GM23248 (cell line): ENCODE results near the gene SCAMP4. TPM values are rescaled to one million over a fixed set of nuclear protein-coding genes. Genes with fewer than 3 reads are reported as not detected.
"Not testable (repeated sequence)": the region's sequence is repeated elsewhere in the genome, so short reads cannot be mapped to it uniquely, and the experiment has no call there.

Experiments
- DNase-seq: peaks from one replicate; pipeline ENCODE4 v3.0.0-alpha.2; 2015
- H2AFZ ChIP-seq: fragments of 200-600 bp; sonication (generic); 2 replicates; pipeline ENCODE4 v1.6.1; 2016; ENCODE audit warnings: antibody characterized with exemption
- H3F3A ChIP-seq: fragments of 200-600 bp; sonication (generic); 2 replicates; pipeline ENCODE4 v1.6.1; 2016; ENCODE audit warnings: mild to moderate bottlenecking, antibody characterized with exemption, mixed run types; ENCODE audit not compliant: insufficient read depth
- H3K27ac ChIP-seq: fragments of 200-600 bp; sonication (generic); 2 replicates; pipeline ENCODE4 v1.5.1; 2016; ENCODE audit warnings: mild to moderate bottlenecking
- H3K27me3 ChIP-seq: fragments of 200-600 bp; sonication (generic); replicated peaks from 2 replicates; pipeline ENCODE4 v1.6.1; 2016; ENCODE audit warnings: mild to moderate bottlenecking; ENCODE audit not compliant: insufficient read depth
- H3K36me3 ChIP-seq: fragments of 200-600 bp; sonication (generic); 2 replicates; pipeline ENCODE4 v1.6.1; 2016; ENCODE audit warnings: low read depth, mild to moderate bottlenecking
- H3K4me1 ChIP-seq: fragments of 200-600 bp; sonication (generic); 2 replicates; pipeline ENCODE4 v1.6.1; 2016; ENCODE audit warnings: mild to moderate bottlenecking; ENCODE audit not compliant: insufficient read depth
- H3K4me2 ChIP-seq: fragments of 200-600 bp; sonication (generic); one replicate; pipeline ENCODE4 v1.6.1; 2016; ENCODE audit warnings: mild to moderate bottlenecking; ENCODE audit not compliant: unreplicated experiment
- H3K4me3 ChIP-seq: fragments of 200-600 bp; sonication (generic); 2 replicates; pipeline ENCODE4 v1.5.1; 2016; ENCODE audit warnings: mild to moderate bottlenecking
- H3K79me2 ChIP-seq: fragments of 200-600 bp; sonication (generic); 2 replicates; pipeline ENCODE4 v1.6.1; 2016; ENCODE audit warnings: mild to moderate bottlenecking; ENCODE audit not compliant: insufficient read depth
- H3K9ac ChIP-seq: fragments of 200-600 bp; sonication (generic); 2 replicates; pipeline ENCODE4 v1.6.1; 2016; ENCODE audit warnings: mild to moderate bottlenecking
- H3K9me2 ChIP-seq: fragments of 200-600 bp; sonication (generic); 2 replicates; pipeline ENCODE4 v1.6.1; 2016; ENCODE audit warnings: mixed run types, mild to moderate bottlenecking, moderate library complexity; ENCODE audit not compliant: insufficient read depth
- H3K9me3 ChIP-seq: fragments of 200-600 bp; sonication (generic); one replicate; pipeline ENCODE4 v1.6.1; 2017; ENCODE audit warnings: low read depth
- H4K20me1 ChIP-seq: fragments of 200-600 bp; sonication (generic); 2 replicates; pipeline ENCODE4 v1.6.0; 2016; ENCODE audit not compliant: insufficient read depth
- EZH2 ChIP-seq: fragments of 200-600 bp; sonication (generic); IDR thresholded peaks from 2 replicates; pipeline ENCODE4 v1.6.1; 2018; ENCODE audit warnings: antibody characterized with exemption, mild to moderate bottlenecking; ENCODE audit not compliant: insufficient read depth, poor library complexity, severe bottlenecking
- EZH2phosphoT487 ChIP-seq: fragments of 200-600 bp; sonication (generic); IDR thresholded peaks from 2 replicates; pipeline ENCODE4 v1.6.1; 2018; ENCODE audit warnings: antibody characterized with exemption, moderate library complexity, mild to moderate bottlenecking, low read depth; ENCODE audit not compliant: insufficient read depth
- WGBS, 2 experiments: methylation state at CpG; one replicate each; pipeline ENCODE4 v1.1.6; 2015 to 2017; ENCODE audit warnings: low lambda C conversion rate in 2 of 2, low coverage in 1 of 2; ENCODE audit errors: missing lambda C conversion rate in 2 of 2; 5-methylcytosine and 5-hydroxymethylcytosine counted together
- in situ Hi-C: fragments of 300-500 bp; cut with MboI; formaldehyde crosslinking; loops from 2 replicates; pipeline ENCODE4 v1.15.0; 2020
- polyA plus RNA-seq: library from polyadenylated mRNA; unstranded; fragments of >200 nt; fragmentation: Nextera tagmentation; extraction: Ambion mirVana; gene quantifications from 2 replicates; pipeline ENCODE4 v1.2.1, GENCODE V29; 2016
- total RNA-seq: library from RNA; depleted of rRNA; stranded (reverse); fragments of >200 nt; shearing (Covaris generic); gene quantifications from 2 replicates; pipeline ENCODE4 v1.2.3, GENCODE V29; 2014

The SCAMP4 gene
- total and polyA plus RNA-seq, 2 experiments from 2014 or later: 73.9 to 110 TPM

DNA sequence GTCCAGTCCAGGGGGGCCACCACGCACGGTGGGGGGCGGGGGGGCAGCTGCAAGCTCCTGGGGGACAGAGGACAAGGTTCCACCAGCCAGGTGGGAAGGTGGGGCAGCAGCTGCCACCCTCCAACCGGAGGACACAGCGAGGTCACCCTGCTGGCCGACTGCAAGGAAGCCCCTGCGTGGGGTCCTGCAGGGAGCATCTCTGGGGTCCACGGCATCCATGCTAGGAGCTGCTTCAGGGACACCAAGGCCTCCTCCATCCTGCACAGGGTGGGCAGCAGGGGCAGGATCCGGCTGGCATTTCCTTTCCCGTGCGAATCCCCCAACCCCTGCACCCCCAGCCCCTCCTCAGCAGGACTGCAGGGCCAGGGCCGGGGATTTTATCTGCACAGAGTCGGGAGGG, 33.6 kb upstream of the SCAMP4 start:
- Histone ChIP-seq H4K20me1 (no peaks in the 10 kb centered on the region), H3K36me3 (no peaks in the 10 kb centered on the region), H3K4me2 (no peak overlapping the region), H3F3A (peaks cover 17% of the 10 kb centered on the region), H3K4me3 (no peak overlapping the region), H2AFZ (no peak overlapping the region), H3K9ac (no peak overlapping the region), H3K27ac (no peak overlapping the region), H3K9me3 (no peaks in the 10 kb centered on the region), H3K27me3 (no peaks in the 10 kb centered on the region), H3K9me2 (no peaks in the 10 kb centered on the region), H3K79me2 (peaks cover 79% of the 10 kb centered on the region), H3K4me1 (peaks cover 17% of the 10 kb centered on the region)
- TF ChIP-seq EZH2phosphoT487 (no peak), EZH2 (no peak)
- in situ Hi-C loops: no loop called here
- WGBS, 2 experiments: 81 to 100% methylated on average over 2 to 12 of the region's 13 CpGs
- no peak for DNase-seq

DNA sequence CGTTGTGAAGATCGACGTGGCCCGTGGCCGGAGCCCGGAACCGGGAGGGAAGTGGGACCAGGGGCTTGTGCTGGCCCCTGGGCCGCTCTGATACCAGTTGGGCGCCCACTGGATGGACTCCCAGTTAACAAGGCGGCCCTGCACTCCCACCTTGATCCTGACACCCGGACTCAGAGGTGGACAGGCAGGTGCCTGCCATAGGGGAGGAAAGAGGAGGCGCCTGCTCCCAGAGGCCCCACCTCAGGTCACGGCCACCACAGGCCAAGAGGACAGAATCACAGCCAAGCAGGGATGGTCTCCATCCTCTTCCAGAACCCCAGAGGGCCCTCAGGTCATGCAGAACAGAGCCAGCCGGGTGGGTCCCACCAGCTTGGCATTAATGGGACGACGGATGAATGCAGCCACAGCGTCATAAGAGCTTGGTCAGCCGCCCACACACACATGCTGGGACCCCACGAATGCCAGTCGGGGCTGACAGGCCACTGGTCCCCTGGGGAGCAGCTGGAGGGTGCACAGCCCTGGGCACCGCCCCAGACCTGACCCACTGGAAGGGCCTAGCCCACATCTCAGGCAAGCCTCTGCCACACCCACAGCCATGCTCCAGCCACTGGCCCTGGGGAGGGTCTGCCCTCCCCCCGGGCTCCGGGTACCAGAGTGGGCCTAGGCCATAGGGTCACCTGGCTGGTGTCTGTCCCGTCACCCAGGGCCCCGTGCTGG, 32.2 kb upstream of the SCAMP4 start:
- no peak overlapping the region for H2AFZ ChIP-seq
- H4K20me1 ChIP-seq: no peaks in the 10 kb centered on the region
- H3K9me2 ChIP-seq: no peaks in the 10 kb centered on the region
- H3K4me1 ChIP-seq: peaks cover 18% of the 10 kb centered on the region
- peaks cover 71% of the 10 kb centered on the region for H3K79me2 ChIP-seq
- no peaks in the 10 kb centered on the region for H3K9me3 ChIP-seq
- DNase-seq: no peak
- H3K27me3 ChIP-seq: no peaks in the 10 kb centered on the region
- H3K27ac ChIP-seq: no peak overlapping the region
- peak overlapping the region; percentile 97 for H3K4me2 ChIP-seq
- in situ Hi-C loops: no loop called here
- H3K9ac ChIP-seq: peak overlapping the region; percentile 96; the same call in 1 of the 2 replicates
- H3F3A ChIP-seq: peaks cover 17% of the 10 kb centered on the region
- no peaks in the 10 kb centered on the region for H3K36me3 ChIP-seq
- 76 to 81% methylated on average over 23 to 25 of the region's 25 CpGs for WGBS, 2 experiments
- H3K4me3 ChIP-seq: no peak overlapping the region
- TF ChIP-seq EZH2 (no peak), EZH2phosphoT487 (no peak)

DNA sequence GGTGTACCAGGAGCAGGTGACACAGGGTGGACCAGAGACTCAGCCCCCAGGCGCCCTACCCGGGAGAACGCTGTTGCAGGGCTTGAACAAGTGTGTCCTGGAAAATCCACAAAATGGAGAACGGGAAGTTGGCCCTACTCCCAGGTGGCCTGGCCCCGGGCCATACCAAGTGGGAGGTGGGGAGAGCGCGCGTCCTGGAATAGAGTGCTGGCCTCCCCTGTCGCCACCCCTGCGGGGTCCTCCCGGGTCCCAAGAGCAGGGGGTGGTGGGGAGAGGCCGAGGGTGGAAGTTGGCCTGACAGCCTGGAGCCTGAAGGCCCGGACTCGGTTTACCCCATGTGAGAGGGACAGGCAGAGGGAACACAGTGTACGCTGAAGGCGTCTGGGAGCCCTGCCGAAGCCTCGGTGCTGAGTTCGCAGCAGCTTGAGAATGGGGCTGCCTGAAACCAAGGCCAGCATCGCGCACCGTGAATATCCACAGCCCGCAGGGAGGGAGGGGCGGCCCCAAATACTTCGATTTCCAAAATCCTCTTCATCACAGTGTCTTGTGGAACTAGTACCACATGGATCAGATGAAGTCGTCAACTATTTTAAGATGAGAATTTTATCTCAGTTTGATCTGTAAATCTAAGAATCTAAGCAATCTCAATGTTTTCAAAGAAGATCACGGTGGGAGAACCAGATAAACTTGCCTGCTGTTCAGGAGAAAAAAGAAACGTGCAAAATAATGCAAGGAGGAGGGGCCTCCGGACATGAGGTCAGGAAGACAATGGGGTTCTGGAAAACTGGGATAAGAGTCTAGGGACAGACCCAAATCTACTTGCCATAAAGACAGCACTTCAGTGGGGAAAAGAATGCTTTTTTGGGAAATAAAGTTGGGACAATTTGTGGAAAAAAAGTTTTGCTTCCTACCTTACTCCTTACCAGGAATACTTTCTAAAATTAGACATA, 31.4 kb upstream of the SCAMP4 start:
- H3K27me3 ChIP-seq: no peaks in the 10 kb centered on the region
- no peaks in the 10 kb centered on the region for H3K36me3 ChIP-seq
- TF ChIP-seq EZH2phosphoT487: no peak
- TF ChIP-seq EZH2: no peak
- peaks cover 17% of the 10 kb centered on the region for H3F3A ChIP-seq
- H3K9me2 ChIP-seq: no peaks in the 10 kb centered on the region
- WGBS, 2 experiments: 67 to 68% methylated on average over 29 of the region's 29 CpGs
- H3K9ac ChIP-seq: peak overlapping the region; percentile 96
- H3K27ac ChIP-seq: peak overlapping the region; percentile 96
- peaks cover 18% of the 10 kb centered on the region for H3K4me1 ChIP-seq
- no peak for DNase-seq
- H3K9me3 ChIP-seq: no peaks in the 10 kb centered on the region
- in situ Hi-C loops: no loop called here
- peak overlapping the region; percentile 91 for H3K4me3 ChIP-seq
- H4K20me1 ChIP-seq: no peaks in the 10 kb centered on the region
- H3K4me2 ChIP-seq: peak overlapping the region; percentile 97
- H2AFZ ChIP-seq: peak overlapping the region; percentile 31; the same call in 1 of the 2 replicates
- peaks cover 68% of the 10 kb centered on the region for H3K79me2 ChIP-seq

DNA sequence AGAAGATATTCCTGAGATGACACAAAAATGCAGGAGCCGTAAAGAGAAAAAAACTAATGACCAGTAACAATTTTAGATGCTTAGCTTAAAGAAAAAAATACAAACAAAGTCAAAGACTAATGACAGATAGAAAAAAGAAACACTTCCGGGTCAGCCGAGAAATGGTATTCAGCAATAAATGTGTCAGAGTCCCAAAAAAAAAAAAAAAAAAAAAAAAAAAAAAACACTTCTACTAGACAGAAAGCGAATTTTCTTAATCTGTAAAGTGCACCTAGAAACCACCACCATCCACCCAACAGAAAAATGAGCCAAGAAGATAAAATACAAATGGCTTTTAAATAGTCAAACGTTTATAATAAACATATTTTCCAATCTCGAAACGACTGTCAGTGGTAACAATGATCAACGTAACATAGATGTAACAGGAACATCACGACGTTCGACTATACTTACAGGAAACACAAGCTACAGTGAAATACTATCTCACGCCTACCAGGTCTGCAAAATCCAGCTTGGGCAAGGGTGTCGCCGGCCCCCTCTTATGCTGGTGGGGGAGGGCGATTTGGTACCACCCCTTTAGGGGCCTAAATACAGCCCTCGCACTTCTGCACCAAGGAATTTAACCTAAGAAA, 30.5 kb upstream of the SCAMP4 start:
- Histone ChIP-seq H3K9me2 (no peaks in the 10 kb centered on the region), H2AFZ (peak overlapping the region; percentile 31; the same call in 1 of the 2 replicates), H3K9me3 (no peaks in the 10 kb centered on the region), H3K79me2 (peaks cover 62% of the 10 kb centered on the region), H3K4me1 (peaks cover 18% of the 10 kb centered on the region), H3K27ac (peak overlapping the region; percentile 96), H3K36me3 (no peaks in the 10 kb centered on the region), H3F3A (peaks cover 17% of the 10 kb centered on the region), H3K4me2 (peak overlapping the region; percentile 97), H3K27me3 (no peaks in the 10 kb centered on the region), H4K20me1 (no peaks in the 10 kb centered on the region), H3K9ac (peak overlapping the region; percentile 96), H3K4me3 (peak overlapping the region; percentile 91)
- 8% methylated on average over 16 of the region's 16 CpGs for WGBS, 2 experiments
- TF ChIP-seq EZH2 (no peak), EZH2phosphoT487 (no peak)
- peak; percentile 62 for DNase-seq
- in situ Hi-C loops: no loop called here

DNA sequence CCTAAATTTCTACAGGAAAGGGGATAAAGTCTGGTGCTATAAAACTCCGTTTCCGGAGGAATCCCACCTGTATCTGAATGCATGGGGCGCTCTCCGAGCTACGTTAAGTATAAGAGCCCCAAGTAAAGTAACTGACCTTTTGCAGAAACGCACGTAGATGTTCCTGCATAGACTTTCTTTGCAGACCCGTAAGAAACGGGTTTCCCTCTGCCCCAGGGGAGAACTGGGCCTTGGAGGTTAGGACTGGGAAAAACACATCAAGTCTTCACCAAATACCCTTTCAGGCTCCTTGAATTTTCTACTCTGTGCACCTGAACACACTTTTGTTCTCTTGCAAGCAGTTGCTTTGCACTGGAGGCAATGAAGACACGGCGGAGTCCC, 29.9 kb upstream of the SCAMP4 start:
- H3K4me1 ChIP-seq: peaks cover 18% of the 10 kb centered on the region
- in situ Hi-C loops, H4K20me1 ChIP-seq, H3K36me3 ChIP-seq, H3K9me3 ChIP-seq, DNase-seq, H3K9me2 ChIP-seq, H3K27me3 ChIP-seq: not testable (repeated sequence)
- H3K79me2 ChIP-seq: peaks cover 60% of the 10 kb centered on the region
- peaks cover 17% of the 10 kb centered on the region for H3F3A ChIP-seq
- peak overlapping the region; percentile 91 for H3K4me3 ChIP-seq
- H3K9ac ChIP-seq: peak overlapping the region; percentile 96
- peak overlapping the region; percentile 31; the same call in 1 of the 2 replicates for H2AFZ ChIP-seq
- 6 to 8% methylated on average over 11 of the region's 11 CpGs for WGBS, 2 experiments
- peak overlapping the region; percentile 96 for H3K27ac ChIP-seq
- peak overlapping the region; percentile 97 for H3K4me2 ChIP-seq
